ENCODE measurements around the gene PKN1.

The PKN1 gene

DNA sequence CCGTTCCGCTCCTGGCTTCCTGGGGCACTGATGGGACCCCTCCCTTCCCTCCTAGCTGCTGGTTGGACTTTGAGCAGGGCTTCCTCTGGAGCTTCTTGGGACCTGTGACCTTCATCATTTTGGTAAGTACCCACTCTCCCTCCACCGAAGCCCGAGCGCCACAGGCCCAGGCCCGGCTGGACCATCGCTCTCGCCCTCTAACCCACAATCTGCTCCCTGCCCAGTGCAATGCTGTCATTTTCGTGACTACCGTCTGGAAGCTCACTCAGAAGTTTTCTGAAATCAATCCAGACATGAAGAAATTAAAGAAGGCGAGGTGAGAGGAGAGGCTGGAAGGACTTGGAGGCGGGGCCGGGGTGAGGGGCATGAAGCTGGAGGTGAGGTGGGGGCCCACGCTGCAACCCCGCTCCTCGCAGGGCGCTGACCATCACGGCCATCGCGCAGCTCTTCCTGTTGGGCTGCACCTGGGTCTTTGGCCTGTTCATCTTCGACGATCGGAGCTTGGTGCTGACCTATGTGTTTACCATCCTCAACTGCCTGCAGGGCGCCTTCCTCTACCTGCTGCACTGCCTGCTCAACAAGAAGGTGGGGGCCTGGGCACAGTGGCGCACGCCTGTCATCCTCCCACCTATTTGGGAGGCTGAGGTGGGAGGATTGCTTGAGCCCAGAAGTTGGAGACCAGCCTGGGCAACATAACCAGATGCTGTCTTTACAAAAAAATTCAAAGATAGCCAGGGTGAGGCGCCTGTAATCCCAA is 26.3 kb upstream of the PKN1 start:
- DNase-seq (ENCODE audit: low read depth in 3 of 3, low spot score in 1 of 3), result no peak

DNA sequence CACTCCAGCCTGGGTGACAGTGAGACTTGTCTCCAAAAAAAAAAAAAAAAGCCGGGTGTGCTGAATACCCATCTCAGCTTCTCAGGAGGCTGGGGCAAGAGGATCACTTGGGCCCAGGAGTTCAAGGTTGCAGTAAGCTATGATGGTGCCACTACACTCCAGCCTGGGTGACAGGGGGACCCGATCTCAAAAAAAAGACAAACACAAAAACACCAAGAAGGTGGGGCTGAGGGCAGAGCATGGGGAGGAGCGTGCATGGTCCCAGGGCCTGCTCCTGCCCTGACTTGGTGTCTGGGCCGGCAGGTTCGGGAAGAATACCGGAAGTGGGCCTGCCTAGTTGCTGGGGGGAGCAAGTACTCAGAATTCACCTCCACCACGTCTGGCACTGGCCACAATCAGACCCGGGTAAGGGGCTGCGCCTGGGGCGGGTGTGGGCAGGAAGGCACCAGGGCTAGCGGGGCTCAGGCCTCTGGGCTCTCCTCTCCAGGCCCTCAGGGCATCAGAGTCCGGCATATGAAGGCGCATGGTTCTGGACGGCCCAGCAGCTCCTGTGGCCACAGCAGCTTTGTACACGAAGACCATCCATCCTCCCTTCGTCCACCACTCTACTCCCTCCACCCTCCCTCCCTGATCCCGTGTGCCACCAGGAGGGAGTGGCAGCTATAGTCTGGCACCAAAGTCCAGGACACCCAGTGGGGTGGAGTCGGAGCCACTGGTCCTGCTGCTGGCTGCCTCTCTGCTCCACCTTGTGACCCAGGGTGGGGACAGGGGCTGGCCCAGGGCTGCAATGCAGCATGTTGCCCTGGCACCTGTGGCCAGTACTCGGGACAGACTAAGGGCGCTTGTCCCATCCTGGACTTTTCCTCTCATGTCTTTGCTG is 25.3 kb upstream of the PKN1 start:
- no peak for DNase-seq (ENCODE audit: low read depth in 3 of 3, low spot score in 1 of 3)

DNA sequence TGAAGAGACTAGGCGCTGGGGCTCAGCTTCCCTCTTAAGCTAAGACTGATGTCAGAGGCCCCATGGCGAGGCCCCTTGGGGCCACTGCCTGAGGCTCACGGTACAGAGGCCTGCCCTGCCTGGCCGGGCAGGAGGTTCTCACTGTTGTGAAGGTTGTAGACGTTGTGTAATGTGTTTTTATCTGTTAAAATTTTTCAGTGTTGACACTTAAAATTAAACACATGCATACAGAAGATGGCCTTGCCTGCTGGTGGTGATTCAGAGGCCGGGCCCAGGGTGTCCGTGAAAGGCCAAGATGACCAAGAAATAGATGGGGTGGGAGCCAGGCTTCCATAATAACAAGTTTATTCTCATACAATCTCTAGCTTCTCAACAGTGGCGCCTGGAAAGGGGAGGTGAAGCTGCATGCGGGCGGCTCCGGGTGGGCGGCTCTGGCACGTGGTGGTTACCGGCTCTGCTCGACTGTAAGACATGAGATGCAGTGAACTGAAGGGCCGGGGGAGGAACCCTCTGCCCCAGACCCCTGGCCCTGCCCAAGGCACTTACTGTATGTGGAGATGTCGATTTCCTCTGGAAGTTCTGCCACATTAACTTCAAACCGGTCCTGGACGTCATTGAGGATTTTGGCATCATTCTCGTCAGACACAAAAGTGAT is 24.5 kb upstream of the PKN1 start:
- DNase-seq (ENCODE audit: low read depth in 3 of 3, low spot score in 1 of 3), result no peak

DNA sequence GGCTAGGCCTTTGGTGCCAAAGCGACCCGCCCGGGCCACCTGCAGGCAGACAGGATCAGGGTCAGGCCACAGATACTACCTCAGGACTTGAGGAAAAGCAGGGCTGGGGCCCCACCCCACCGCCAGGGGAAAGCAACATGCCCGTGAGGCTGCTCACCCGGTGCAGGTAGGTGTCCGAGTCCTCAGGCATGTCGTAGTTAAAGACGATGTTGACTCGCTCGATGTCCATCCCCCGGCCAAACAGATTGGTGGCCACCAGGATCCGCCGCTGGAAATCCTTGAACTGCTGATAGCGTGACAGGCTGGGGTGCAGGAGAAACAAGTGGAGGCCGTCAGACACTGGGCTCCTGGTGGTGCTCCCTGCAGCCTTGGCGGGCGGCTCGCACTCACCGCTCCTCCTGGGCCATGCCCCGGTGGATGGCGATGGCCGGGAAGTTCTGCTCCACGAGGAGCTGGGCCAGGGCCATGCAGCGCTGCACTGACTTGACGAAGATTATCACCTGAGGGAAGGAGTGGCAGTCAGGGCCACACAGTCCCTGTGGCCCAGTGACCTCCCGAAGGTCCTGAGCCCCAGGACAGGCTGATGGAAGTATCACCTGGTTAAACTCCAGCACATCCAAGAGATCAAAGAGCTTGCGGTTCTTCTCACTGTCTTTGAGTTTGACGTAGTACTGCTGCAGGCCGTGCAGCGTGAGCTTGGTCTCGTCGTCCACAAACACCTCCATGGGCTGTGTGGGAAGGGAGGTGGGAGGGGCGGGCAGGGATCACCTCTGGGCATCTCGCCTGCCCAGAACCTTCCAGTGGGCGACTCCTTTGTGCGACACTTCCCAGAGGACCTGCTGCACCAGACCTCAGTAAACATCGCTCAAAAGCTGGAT is 23.7 kb upstream of the PKN1 start:
- no peak for DNase-seq (ENCODE audit: low read depth in 3 of 3, low spot score in 1 of 3)

DNA sequence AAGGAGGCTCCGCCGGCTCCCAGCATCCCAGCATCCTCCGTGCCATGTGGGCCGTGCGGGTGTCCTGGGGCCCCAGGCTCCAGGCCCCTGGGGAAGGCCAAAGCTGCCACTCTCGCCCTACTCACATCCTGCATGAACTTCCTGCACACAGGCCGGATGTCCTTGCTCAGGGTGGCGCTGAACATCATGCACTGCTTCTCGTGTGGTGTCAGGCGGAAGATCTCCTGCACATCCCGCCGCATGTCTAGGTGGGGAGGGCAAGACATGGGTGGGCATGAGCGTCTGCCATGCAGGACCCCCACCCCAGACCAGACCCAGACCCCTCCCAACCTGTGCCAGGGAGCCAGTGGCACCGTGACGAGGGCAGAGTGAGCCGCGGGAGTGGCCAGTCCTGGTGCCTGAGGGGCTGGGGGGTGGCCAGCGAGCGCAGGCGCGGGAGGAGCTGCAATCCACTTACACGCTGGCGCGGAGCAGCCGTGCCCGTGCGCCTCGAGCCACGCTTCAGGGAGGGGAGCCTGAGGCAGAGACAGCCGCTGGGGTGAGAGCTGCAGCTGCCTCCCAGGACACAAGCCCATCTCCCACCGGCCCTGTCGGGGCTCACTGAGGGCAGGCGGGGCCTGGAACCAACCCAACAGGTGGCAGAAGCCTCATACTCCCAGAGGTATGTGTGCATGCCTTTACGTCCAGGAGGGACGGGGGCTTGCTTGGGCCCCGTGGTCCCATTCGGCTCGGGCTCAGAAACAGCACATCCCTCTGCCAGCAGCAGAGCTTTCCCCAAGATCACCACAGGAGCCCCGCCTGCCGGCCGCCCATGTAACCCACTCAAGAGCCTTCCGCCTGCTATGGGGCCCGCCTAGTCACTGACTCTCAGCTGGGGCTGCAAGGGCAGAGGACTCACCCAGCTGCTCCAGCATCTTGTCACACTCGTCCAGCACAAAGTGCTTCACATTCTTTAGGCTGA is 22.7 kb upstream of the PKN1 start:
- no peak for DNase-seq (ENCODE audit: low read depth in 3 of 3, low spot score in 1 of 3)

DNA sequence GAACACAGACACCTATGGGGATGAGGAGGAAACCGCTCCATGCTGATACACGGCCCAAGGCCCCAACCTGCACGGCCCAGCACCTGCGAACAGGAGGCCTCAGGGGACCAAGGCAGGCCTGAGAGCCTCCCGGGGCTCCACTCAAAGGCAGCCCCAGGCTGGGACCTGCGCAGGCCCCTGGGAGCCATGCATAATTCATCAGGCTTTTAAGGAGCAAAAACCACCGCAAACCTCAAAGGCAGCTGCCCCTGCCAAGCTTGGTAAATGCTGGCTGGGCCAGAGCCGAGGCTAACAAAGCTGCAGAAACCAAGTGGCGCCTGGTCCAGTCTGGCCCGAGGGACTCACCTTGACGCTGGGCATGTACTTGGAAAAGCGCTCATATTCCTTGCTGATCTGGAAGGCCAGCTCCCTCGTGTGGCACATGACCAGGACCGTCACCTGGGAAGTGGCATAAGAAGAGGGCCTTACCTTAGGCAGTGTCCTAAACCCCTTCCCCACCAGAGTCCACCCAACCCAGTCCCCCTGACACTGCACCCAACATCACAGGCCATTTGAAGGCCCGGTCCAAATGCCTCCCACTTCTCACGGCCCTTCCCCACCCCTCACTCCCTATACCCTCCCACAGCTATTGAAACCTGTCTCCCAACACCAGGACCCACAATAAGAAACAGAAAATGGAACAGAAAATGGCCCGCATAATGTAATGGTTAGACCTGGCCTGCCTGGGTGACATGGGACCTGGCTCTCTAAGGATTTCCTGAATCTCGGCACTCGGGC is 21.8 kb upstream of the PKN1 start:
- no peak for DNase-seq (ENCODE audit: low read depth in 3 of 3, low spot score in 1 of 3)

DNA sequence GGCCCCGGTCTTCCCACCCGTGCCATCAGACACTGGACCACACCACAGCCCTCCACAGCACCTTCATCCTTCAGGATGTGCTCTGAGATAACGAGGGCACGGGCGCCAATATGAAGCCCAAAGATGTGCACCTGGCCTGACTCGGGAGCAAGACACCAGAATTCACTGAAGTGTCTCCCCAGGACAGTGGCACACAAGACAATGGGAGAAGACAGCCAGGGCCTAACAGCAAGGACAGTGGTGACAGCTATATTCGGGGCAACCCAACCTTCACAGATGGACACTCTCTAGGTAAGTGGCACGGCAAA is 21.2 kb upstream of the PKN1 start:
- DNase-seq (ENCODE audit: low read depth in 3 of 3, low spot score in 1 of 3), result no peak

DNA sequence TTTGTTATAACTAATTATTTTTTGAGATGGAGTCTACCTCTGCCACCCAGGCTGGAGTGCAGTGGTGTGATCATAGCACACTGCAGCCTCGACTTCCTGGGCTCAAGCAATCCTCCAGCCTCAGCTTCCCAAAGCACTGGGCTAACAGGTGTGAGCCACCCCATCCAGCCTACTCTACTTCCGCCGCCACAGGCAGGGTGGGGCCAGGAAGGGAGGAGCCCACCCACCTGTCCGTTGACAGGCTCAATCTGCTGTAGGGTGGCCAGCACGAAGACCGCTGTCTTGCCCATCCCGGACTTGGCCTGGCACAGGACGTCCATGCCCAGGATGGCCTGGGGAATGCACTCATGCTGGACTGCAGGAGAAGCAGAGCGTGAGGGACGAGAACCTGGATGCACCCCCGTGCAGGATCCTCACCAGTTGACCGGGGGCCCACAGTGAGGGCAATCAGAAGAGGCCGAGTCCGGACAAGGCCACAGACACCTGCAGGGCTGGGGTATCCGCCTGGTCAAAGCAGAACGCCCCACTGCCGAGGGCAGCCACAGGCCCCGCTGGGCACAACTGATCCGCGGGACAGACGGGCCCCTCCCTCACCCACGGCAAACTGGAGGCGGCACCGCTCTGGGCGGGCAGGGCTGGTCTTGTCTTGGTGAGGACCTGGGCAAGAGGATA is 20.6 kb upstream of the PKN1 start:
- DNase-seq (ENCODE audit: low read depth in 3 of 3, low spot score in 1 of 3), result no peak

DNA sequence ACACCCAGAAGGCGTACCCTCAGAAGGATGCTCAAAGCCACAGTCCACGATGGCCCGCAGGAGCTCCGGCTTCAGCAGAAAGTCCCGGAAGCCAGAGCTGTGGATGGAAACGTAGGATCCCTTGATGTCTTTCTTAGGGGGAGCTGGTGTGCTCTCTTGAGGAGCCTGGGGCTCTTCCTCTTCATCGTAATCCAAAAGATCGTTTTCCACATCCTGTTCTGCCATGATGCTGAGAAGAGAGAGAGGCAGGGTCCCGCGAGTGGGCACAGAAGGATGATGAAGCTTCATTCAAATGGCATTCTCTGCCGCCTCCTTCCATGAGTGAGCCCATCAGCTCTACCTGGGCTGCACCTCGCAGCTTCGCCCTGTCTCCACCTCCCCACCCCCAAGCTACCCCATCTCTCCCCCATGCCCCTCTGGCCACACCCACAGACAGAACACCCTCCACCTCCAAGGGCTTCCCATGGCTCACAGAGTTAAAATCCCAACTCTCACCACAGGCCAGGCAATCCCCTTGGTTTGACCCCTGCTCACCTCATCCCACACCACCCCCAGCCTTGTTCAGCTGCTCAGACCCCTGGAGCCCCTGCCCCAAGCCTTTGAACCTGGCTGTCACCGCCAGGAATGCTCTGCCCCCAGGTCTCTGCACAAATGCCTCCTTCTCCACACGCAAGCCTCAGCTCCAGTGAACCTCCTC is 20.0 kb upstream of the PKN1 start:
- DNase-seq (ENCODE audit: low read depth in 3 of 3, low spot score in 1 of 3), result no peak

DNA sequence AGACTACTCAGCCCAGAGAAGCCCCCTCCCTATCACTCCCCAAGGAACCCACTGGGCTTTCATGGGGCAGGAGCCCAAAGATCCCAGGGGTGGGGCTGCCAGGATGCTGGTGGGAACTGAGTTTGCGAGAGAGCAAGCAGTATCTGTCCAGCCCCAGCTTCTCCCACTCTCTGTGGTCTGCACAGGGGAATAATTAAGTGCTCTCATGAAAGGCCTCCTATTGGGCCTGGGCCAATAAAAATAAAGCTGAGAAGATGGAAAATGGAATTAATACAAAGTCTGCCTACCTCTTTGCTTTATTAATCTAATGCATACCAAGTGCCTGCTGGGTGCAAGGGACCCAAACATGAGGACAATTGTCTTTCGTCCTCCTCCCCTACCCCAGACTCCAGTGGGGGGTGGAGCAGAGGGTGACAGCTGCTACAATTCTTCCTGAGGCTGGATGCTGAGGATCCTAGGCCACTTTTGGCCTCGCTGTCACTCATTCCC is 19.4 kb upstream of the PKN1 start:
- no peak for DNase-seq (ENCODE audit: low read depth in 3 of 3, low spot score in 1 of 3)

DNA sequence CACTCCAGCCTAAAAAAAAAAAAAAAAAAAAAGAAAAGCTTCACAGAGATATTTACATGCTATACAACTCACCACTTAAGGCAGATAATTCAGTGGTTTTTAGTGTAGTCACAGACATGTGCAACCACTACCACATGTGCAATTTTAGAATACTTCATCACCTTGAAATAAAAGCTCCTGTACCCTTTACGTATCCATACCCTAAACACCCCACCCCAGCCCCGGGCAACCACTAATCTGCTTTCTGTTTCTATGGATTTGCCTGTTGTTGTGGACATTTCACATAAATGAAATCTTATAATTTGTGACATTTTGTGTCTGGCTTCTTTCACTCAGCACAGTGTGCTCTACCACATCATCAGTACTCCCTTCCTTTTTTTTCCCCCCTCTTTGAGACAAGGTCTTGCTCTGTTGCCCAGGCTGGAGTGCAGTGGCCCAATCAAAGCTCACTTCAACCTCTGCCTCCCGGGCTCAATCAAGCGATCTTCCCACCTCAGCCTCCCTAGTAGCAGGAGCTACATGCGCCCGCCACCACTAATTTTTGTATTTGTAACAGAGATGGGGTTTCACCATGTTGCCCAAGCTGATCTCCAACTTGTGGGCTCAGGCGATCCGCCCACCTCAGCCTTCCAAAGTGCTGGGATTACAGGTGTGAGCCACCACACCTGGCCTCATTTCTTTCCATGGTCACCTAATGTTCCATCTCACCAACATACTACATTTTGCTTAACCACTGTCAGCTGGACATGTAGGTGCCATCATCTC is 18.0 kb upstream of the PKN1 start:
- DNase-seq (ENCODE audit: low read depth in 3 of 3, low spot score in 1 of 3), result no peak

DNA sequence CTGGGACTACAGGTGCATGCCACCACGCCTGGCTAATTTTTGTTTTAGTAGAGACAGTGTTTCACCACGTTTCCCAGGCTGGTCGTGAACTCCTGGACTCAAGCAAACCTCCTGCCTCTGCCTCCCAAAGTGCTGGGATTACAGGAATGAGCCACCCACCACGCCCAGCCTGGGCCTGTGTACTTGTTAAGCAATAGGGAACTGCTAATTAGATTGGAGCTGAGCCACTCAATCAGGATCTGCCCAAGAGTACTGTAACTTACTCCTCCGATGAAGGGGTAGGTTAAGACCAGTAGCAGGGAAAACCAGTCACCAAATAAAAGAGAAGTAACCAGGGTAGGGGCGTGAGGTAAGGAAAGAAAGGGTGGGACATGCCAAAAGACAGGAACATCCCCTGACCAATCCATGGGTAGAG is 16.3 kb upstream of the PKN1 start:
- no peak for DNase-seq (ENCODE audit: low read depth in 3 of 3, low spot score in 1 of 3)

DNA sequence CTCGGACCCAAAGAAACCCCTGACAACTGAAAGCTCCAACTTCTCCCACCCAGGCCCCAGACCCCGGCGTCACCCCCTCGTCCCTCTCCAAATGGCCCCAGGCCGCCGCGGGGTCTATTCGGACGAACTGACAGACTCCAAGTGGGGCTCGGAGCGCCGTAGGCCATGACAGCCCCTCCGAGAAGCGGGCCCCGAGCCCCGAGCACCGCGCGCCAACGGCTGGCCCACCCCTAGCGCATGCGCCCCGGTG is 14.3 kb upstream of the PKN1 start:
- peak in 1 of 3 donors; percentile 83 for DNase-seq (ENCODE audit: low read depth in 3 of 3, low spot score in 1 of 3)

DNA sequence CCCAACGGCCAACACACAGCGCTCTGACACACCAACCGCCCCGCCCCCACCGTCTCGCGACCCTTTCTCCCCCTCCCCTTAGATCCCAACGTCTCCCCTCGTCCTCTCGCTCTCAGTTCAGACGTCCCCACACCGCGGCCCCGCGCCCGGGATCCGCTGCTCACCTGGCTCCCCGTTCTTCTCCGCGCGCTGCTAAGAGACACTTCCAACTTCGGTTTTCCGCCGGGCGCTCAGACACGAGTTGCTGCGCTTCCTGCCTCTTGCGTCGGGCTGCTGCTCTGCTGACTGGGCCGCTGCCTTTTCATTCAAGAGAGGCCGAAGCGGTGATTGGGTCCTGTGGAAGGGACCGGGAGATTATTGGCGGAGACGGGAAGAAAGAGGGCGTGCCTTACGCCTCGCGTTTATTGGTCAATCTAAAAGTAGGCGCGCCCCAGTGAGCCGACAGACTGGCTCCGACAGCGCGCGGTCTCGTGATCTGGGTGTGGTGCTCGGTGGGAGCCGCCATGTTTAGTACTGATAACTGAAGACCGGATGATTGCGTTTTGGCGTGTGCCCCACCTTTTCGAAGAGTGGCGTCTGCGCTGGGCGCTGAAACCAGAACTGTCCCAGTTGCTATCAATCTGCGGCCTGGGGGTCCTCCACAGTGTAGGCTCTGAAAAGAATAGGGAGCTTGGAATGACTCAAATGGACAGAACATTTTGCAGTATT is 13.8 kb upstream of the PKN1 start, which contains the start of gene DDX39A:
DDX39A (minus strand) TSS at position 236 of the 708 bp plus-strand sequence. CDS start 6,121 bp downstream, outside the sequence.
- peak; percentile 80 to 96 (median 91) for DNase-seq (ENCODE audit: low read depth in 3 of 3, low spot score in 1 of 3)

DNA sequence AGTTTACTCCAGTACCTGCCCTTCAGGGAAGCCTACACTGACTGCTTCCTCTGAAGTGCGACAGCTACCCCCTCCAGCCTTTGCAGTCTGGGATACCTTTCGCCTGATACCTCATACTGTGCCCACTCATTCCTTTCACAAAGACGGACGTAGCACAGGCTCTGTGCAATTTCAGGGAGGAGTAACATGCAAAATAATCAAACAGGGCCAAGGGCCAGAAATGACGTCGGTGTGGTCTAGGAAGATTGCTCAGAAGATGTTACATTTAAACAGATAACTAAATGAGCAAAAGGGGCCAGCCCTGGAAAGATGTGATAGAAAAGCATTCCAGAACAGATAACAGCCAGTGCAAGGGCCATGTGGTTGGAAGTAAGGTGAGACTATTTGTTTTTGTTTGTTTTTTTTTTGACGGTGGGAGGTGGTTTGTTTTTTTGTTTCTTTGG is 7.4 kb upstream of the PKN1 start:
- DNase-seq (ENCODE audit: low read depth in 3 of 3, low spot score in 1 of 3), result no peak

DNA sequence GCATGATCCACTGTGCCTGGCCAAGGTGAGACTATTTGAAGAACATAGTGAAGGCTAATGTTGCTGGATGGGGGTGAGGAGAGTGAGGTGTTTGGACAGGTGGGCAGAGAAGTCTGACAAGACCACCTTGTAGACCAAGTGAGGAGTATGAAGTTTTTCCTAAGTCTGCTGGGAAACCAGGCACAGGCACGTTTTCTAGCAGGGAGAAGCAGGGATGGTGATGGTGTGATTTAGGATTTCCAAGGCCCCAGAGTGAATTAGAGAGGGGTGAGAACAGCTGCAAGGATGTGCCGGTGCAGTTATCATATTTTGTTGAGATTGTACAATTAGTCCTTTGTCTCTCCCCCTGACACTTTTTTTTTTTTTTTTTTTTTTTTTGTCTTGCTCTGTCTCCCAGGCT is 5.6 kb upstream of the PKN1 start:
- no peak for DNase-seq (ENCODE audit: low read depth in 3 of 3, low spot score in 1 of 3)

Measured in stimulated activated CD4-positive, alpha-beta T cell treated with anti-CD3 and anti-CD28 coated beads, TNF-alpha, amount 100 ng/mL, for 1 hour (primary cell).